HepG2 (cell line): ENCODE data around the gene SEMA6B. TPM values are rescaled to one million over a fixed set of nuclear protein-coding genes. Genes with fewer than 3 reads are reported as not detected.

Experiments
- DMTF1 ChIP-seq: sonication (generic); formaldehyde crosslinking; IDR thresholded peaks from 2 replicates; pipeline ENCODE4 v1.4.0; 2020; ENCODE audit warnings: mild to moderate bottlenecking, missing genetic modification reagents
- ELK4 ChIP-seq: sonication (generic); formaldehyde crosslinking; IDR thresholded peaks from 2 replicates; pipeline ENCODE4 v1.9.0; 2021; ENCODE audit warnings: missing genetic modification reagents, borderline replicate concordance
- GATAD1 ChIP-seq: IDR thresholded peaks from 2 replicates; pipeline ENCODE4 v1.6.1; 2016; ENCODE audit warnings: missing genetic modification reagents, missing compliant biosample characterization
- GLMP ChIP-seq: sonication (generic); formaldehyde crosslinking; IDR thresholded peaks from 2 replicates; pipeline ENCODE4 v1.9.0; 2021; ENCODE audit warnings: missing genetic modification reagents, mild to moderate bottlenecking, borderline replicate concordance
- HBP1 ChIP-seq: IDR thresholded peaks from 2 replicates; pipeline ENCODE4 v1.6.1; 2016; ENCODE audit warnings: low read depth, control low read depth
- HINFP ChIP-seq: sonication (generic); formaldehyde crosslinking; IDR thresholded peaks from 2 replicates; pipeline ENCODE4 v1.4.0; 2020; ENCODE audit warnings: low read depth, mild to moderate bottlenecking, missing genetic modification reagents
- HOXA7 ChIP-seq: sonication (generic); formaldehyde crosslinking; IDR thresholded peaks from 2 replicates; pipeline ENCODE4 v1.8.1; 2022; ENCODE audit warnings: mild to moderate bottlenecking, missing genetic modification reagents, moderate library complexity
- JARID2 ChIP-seq: sonication (generic); formaldehyde crosslinking; IDR thresholded peaks from 2 replicates; pipeline ENCODE4 v1.8.1; 2023; ENCODE audit warnings: missing genetic modification reagents, inconsistent platforms; ENCODE audit not compliant: insufficient replicate concordance
- JUN ChIP-seq: sonication (generic); formaldehyde crosslinking; IDR thresholded peaks from 2 replicates; pipeline ENCODE4 v1.4.0; 2020; ENCODE audit warnings: mild to moderate bottlenecking, missing genetic modification reagents
- MBD4 ChIP-seq: IDR thresholded peaks from 2 replicates; pipeline ENCODE4 v1.6.1; 2012; ENCODE audit warnings: low read length, inconsistent platforms, borderline replicate concordance
- MLLT10 ChIP-seq: sonication (generic); formaldehyde crosslinking; IDR thresholded peaks from 2 replicates; pipeline ENCODE4 v1.4.0; 2020; ENCODE audit warnings: missing genetic modification reagents
- PHF5A ChIP-seq: IDR thresholded peaks from one replicate; pipeline ENCODE4 v1.6.1; 2018; ENCODE audit warnings: low read depth, missing genetic modification reagents; ENCODE audit not compliant: unreplicated experiment
- RFX1 ChIP-seq: fragments of 450-650 bp; IDR thresholded peaks from 2 replicates; pipeline ENCODE4 v1.6.1; 2017
- SMAD9 ChIP-seq: sonication (generic); formaldehyde crosslinking; IDR thresholded peaks from 2 replicates; pipeline ENCODE4 v1.5.1; 2020; ENCODE audit warnings: mild to moderate bottlenecking, missing genetic modification reagents
- SMYD3 ChIP-seq: sonication (generic); formaldehyde crosslinking; IDR thresholded peaks from 2 replicates; pipeline ENCODE4 v1.8.1; 2023; ENCODE audit warnings: mild to moderate bottlenecking, missing genetic modification reagents
- ZBTB2 ChIP-seq: sonication (generic); formaldehyde crosslinking; IDR thresholded peaks from 2 replicates; pipeline ENCODE4 v1.8.0; 2022; ENCODE audit warnings: low read depth, missing genetic modification reagents
- ZFP62 ChIP-seq: sonication (generic); formaldehyde crosslinking; IDR thresholded peaks from 2 replicates; pipeline ENCODE4 v1.4.0; 2020; ENCODE audit warnings: missing genetic modification reagents
- ZNF205 ChIP-seq: IDR thresholded peaks from 2 replicates; pipeline ENCODE4 v1.6.1; 2018; ENCODE audit warnings: missing biosample characterization, missing genetic modification reagents
- ZNF709 ChIP-seq: sonication (generic); formaldehyde crosslinking; IDR thresholded peaks from 2 replicates; pipeline ENCODE4 v1.5.0; 2020; ENCODE audit warnings: mild to moderate bottlenecking, missing genetic modification reagents
- ZNF75D ChIP-seq: sonication (generic); formaldehyde crosslinking; IDR thresholded peaks from 2 replicates; pipeline ENCODE4 v1.8.1; 2023; ENCODE audit warnings: missing genetic modification reagents, mild to moderate bottlenecking, borderline replicate concordance
- ZNF780A ChIP-seq: sonication (generic); formaldehyde crosslinking; IDR thresholded peaks from 2 replicates; pipeline ENCODE4 v1.8.0; 2022; ENCODE audit warnings: mild to moderate bottlenecking, missing genetic modification reagents, moderate library complexity
- ZNF782 ChIP-seq: sonication (generic); formaldehyde crosslinking; IDR thresholded peaks from 2 replicates; pipeline ENCODE4 v1.4.0; 2020; ENCODE audit warnings: missing genetic modification reagents, mild to moderate bottlenecking, borderline replicate concordance
- polyA plus RNA-seq, 8 experiments: library from polyadenylated mRNA; depleted of rRNA in 3 of 8; stranded (reverse) in 7 of 8; unstranded in 1 of 8; fragments of >200 nt; fragmentation: Illumina TruSeq in 4 of 8; extraction: Trizol in 4 of 8; gene quantifications; 2 replicates each; pipeline versions ENCODE4 v1.2.1 to v1.2.3, GENCODE V29; 2011 to 2016; ENCODE audit warnings: low read depth in 4 of 8, missing spikeins in 1 of 8, mixed read lengths in 1 of 8; ENCODE audit not compliant: insufficient read depth in 1 of 8
- total RNA-seq, 5 experiments: library from RNA; depleted of rRNA; stranded (reverse); fragments of >200 nt; fragmentation: Illumina TruSeq; extraction: Trizol; gene quantifications; 2 replicates each; pipeline ENCODE4 v1.2.3, GENCODE V29; 2016; ENCODE audit warnings: low read depth in 1 of 5

The SEMA6B gene
- total and polyA plus RNA-seq, 2 of the 13 experiments (the other 11 are each of a cell fraction or from before 2014, with no cell fraction given): 45.5 to 67.1 TPM

- TF ChIP-seq HBP1 (CRISPR knock-in tag) (peak; percentile 67), JARID2 (CRISPR knock-in tag) (no peak), HOXA7 (CRISPR knock-in tag) (no peak), ZNF75D (CRISPR knock-in tag) (no peak), RFX1 (no peak), JUN (no peak), ZBTB2 (CRISPR knock-in tag) (no peak), MLLT10 (no peak), PHF5A (CRISPR knock-in tag) (no peak), ZNF782 (CRISPR knock-in tag) (peak; percentile 98), HINFP (CRISPR knock-in tag) (no peak; the same call in 1 of the 2 replicates), GLMP (CRISPR knock-in tag) (no peak), ZNF780A (CRISPR knock-in tag) (no peak), MBD4 (no peak), ZNF709 (CRISPR knock-in tag) (peak; percentile 55), ELK4 (no peak), GATAD1 (CRISPR knock-in tag) (0 out of 2 replicates have a peak, but pooled peaks have one; percentile 42), ZFP62 (no peak), ZNF205 (CRISPR knock-in tag) (peak; percentile 62; the same call in 1 of the 2 replicates), SMAD9 (CRISPR knock-in tag) (no peak; the same call in 1 of the 2 replicates), DMTF1 (no peak), SMYD3 (CRISPR knock-in tag) (no peak)
These were observed 27.8 kb downstream of the SEMA6B start (continued) for GRCh38 chr19:4531562-4532165.
